ENCODE data around the gene FOXP1. TPM values are rescaled to one million over a fixed set of nuclear protein-coding genes. Genes with fewer than 3 reads are reported as not detected.

Gene FOXP1
- total RNA-seq, 2 experiments from 2014 or later, result 203 to 205 TPM

- H3K4me1 Mint-ChIP-seq, result peaks cover 82% of the 10 kb centered on the region
- no peaks in the 10 kb centered on the region for H3K27me3 Mint-ChIP-seq
- H3K4me3 Mint-ChIP-seq, result no peak overlapping the region
- H3K36me3 Mint-ChIP-seq, result peaks cover 83% of the 10 kb centered on the region
- H3K9me3 Mint-ChIP-seq, result peaks cover 2% of the 10 kb centered on the region
- DNase-seq, result no peak
- H3K27ac Mint-ChIP-seq, result peak overlapping the region; percentile 75
Observed at GRCh38 chr3:71035886-71036285, 547.6 kb downstream of the FOXP1 start.

GRCh38 chr3:71035314-71035713, 548.2 kb downstream of the FOXP1 start:
- Mint-ChIP-seq H3K27me3 (no peaks in the 10 kb centered on the region), H3K4me1 (peaks cover 83% of the 10 kb centered on the region), H3K4me3 (no peak overlapping the region), H3K9me3 (peaks cover 4% of the 10 kb centered on the region), H3K36me3 (peaks cover 84% of the 10 kb centered on the region), H3K27ac (peak overlapping the region; percentile 75)
- DNase-seq, result no peak

- Mint-ChIP-seq H3K36me3 (peaks cover 86% of the 10 kb centered on the region), H3K27me3 (no peaks in the 10 kb centered on the region), H3K9me3 (peaks cover 5% of the 10 kb centered on the region), H3K27ac (peak overlapping the region; percentile 78), H3K4me1 (peaks cover 79% of the 10 kb centered on the region), H3K4me3 (no peak overlapping the region)
- no peak for DNase-seq
Observed at GRCh38 chr3:71033681-71034220, 549.8 kb downstream of the FOXP1 start.

GRCh38 chr3:71031914-71032521, 551.5 kb downstream of the FOXP1 start:
- peaks cover 81% of the 10 kb centered on the region for H3K36me3 Mint-ChIP-seq
- no peak overlapping the region for H3K4me3 Mint-ChIP-seq
- peaks cover 5% of the 10 kb centered on the region for H3K9me3 Mint-ChIP-seq
- no peak for DNase-seq
- peak overlapping the region; percentile 79 for H3K27ac Mint-ChIP-seq
- no peaks in the 10 kb centered on the region for H3K27me3 Mint-ChIP-seq
- peaks cover 75% of the 10 kb centered on the region for H3K4me1 Mint-ChIP-seq

GRCh38 chr3:71031181-71031580, 552.3 kb downstream of the FOXP1 start:
- Mint-ChIP-seq H3K27me3 (no peaks in the 10 kb centered on the region), H3K36me3 (peaks cover 81% of the 10 kb centered on the region), H3K4me3 (peak overlapping the region; percentile 5), H3K4me1 (peaks cover 78% of the 10 kb centered on the region), H3K9me3 (peaks cover 5% of the 10 kb centered on the region), H3K27ac (peak overlapping the region; percentile 79)
- DNase-seq, result no peak

GRCh38 chr3:71030748-71031147, 552.8 kb downstream of the FOXP1 start:
- H3K4me3 Mint-ChIP-seq, result no peak overlapping the region
- no peak for DNase-seq
- H3K27ac Mint-ChIP-seq, result peak overlapping the region; percentile 79
- H3K36me3 Mint-ChIP-seq, result peaks cover 79% of the 10 kb centered on the region
- H3K9me3 Mint-ChIP-seq, result peaks cover 5% of the 10 kb centered on the region
- peaks cover 80% of the 10 kb centered on the region for H3K4me1 Mint-ChIP-seq
- no peaks in the 10 kb centered on the region for H3K27me3 Mint-ChIP-seq

GRCh38 chr3:71029770-71030169, 553.8 kb downstream of the FOXP1 start:
- Mint-ChIP-seq H3K4me3 (no peak overlapping the region), H3K9me3 (peaks cover 5% of the 10 kb centered on the region), H3K36me3 (peaks cover 76% of the 10 kb centered on the region), H3K27me3 (no peaks in the 10 kb centered on the region), H3K27ac (peak overlapping the region; percentile 67), H3K4me1 (peaks cover 82% of the 10 kb centered on the region)
- no peak for DNase-seq

- no peak overlapping the region for H3K4me3 Mint-ChIP-seq
- no peak for DNase-seq
- H3K9me3 Mint-ChIP-seq, result peaks cover 5% of the 10 kb centered on the region
- H3K27me3 Mint-ChIP-seq, result no peaks in the 10 kb centered on the region
- peaks cover 77% of the 10 kb centered on the region for H3K36me3 Mint-ChIP-seq
- peak overlapping the region; percentile 39 for H3K27ac Mint-ChIP-seq
- peaks cover 78% of the 10 kb centered on the region for H3K4me1 Mint-ChIP-seq
Observed at GRCh38 chr3:71028802-71029201, 554.7 kb downstream of the FOXP1 start.

GRCh38 chr3:71028184-71028583, 555.3 kb downstream of the FOXP1 start:
- Mint-ChIP-seq H3K9me3 (peaks cover 5% of the 10 kb centered on the region), H3K36me3 (peaks cover 78% of the 10 kb centered on the region), H3K4me1 (peaks cover 78% of the 10 kb centered on the region), H3K27ac (peak overlapping the region; percentile 70), H3K4me3 (no peak overlapping the region), H3K27me3 (no peaks in the 10 kb centered on the region)
- DNase-seq, result no peak

- H3K4me3 Mint-ChIP-seq, result no peak overlapping the region
- no peaks in the 10 kb centered on the region for H3K27me3 Mint-ChIP-seq
- peaks cover 73% of the 10 kb centered on the region for H3K4me1 Mint-ChIP-seq
- peaks cover 5% of the 10 kb centered on the region for H3K9me3 Mint-ChIP-seq
- DNase-seq, result no peak
- H3K27ac Mint-ChIP-seq, result peak overlapping the region; percentile 75
- H3K36me3 Mint-ChIP-seq, result peaks cover 74% of the 10 kb centered on the region
Observed at GRCh38 chr3:71026634-71027578, 556.6 kb downstream of the FOXP1 start.

- H3K9me3 Mint-ChIP-seq, result peaks cover 2% of the 10 kb centered on the region
- peaks cover 72% of the 10 kb centered on the region for H3K36me3 Mint-ChIP-seq
Observed at GRCh38 chr3:71025516-71025915, 558.0 kb downstream of the FOXP1 start.

GRCh38 chr3:71025010-71025409, 558.5 kb downstream of the FOXP1 start:
- Mint-ChIP-seq H3K4me3 (no peak overlapping the region), H3K9me3 (no peaks in the 10 kb centered on the region), H3K27me3 (no peaks in the 10 kb centered on the region), H3K36me3 (peaks cover 69% of the 10 kb centered on the region), H3K27ac (peak overlapping the region; percentile 75), H3K4me1 (peaks cover 71% of the 10 kb centered on the region)
- no peak for DNase-seq

More at GRCh38 chr3:71025516-71025915, 558.0 kb downstream of the FOXP1 start:
- H3K4me3 Mint-ChIP-seq, result no peak overlapping the region
- peaks cover 72% of the 10 kb centered on the region for H3K4me1 Mint-ChIP-seq
- H3K27me3 Mint-ChIP-seq, result no peaks in the 10 kb centered on the region
- no peak for DNase-seq
- peak overlapping the region; percentile 75 for H3K27ac Mint-ChIP-seq

GRCh38 chr3:71022551-71023335, 560.8 kb downstream of the FOXP1 start:
- Mint-ChIP-seq H3K27ac (peak overlapping the region; percentile 13), H3K27me3 (no peaks in the 10 kb centered on the region), H3K4me3 (no peak overlapping the region), H3K4me1 (peaks cover 74% of the 10 kb centered on the region), H3K9me3 (no peaks in the 10 kb centered on the region), H3K36me3 (peaks cover 55% of the 10 kb centered on the region)
- no peak for DNase-seq

- H3K27ac Mint-ChIP-seq, result no peak overlapping the region
- peaks cover 6% of the 10 kb centered on the region for H3K9me3 Mint-ChIP-seq
- H3K4me1 Mint-ChIP-seq, result peaks cover 60% of the 10 kb centered on the region
- no peaks in the 10 kb centered on the region for H3K27me3 Mint-ChIP-seq
- no peak overlapping the region for H3K4me3 Mint-ChIP-seq
- DNase-seq, result no peak
- peaks cover 63% of the 10 kb centered on the region for H3K36me3 Mint-ChIP-seq
Observed at GRCh38 chr3:71018799-71019198, 564.7 kb downstream of the FOXP1 start.

All from activated naive CD8-positive, alpha-beta T cell treated with anti-CD3 and anti-CD28 coated beads for 36 hours (primary cell).